Activated CD4-positive, CD25-positive, alpha-beta regulatory T cell (primary cell): ENCODE results near the gene PI16.

Experiments used
- DNase-seq, 4 experiments: peaks; one replicate each; lab custom pipeline; 2025; lab: John Stamatoyannopoulos, UW

Gene PI16

DNA sequence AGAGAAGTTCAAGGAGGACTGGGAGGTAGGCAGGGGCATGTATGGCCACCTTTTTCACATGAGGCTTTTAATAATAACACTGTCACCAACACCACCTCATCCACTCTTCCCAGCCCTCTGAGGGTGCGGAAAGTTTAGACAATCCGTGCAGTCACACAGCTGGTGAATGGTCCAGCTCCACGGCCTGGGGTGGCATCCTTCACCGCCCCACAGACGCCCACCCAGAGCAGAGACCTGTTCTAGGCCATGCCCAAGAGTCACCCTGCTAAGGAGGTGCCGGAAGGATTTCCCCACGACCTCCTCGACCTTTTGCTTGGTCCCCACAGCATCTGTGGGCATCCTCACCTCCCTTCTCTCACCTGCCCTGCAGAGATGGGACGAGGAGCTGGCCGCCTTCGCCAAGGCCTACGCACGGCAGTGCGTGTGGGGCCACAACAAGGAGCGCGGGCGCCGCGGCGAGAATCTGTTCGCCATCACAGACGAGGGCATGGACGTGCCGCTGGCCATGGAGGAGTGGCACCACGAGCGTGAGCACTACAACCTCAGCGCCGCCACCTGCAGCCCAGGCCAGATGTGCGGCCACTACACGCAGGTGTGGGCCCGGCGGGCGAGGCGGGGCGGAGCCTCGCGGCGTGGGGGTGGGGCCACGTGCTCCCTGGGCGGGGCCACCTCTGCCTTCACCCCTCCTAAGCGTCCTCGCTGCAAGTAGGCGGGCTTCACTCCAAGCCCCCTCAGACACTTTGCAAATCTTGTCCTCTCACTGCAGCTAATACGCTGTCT lies 4.4 kb downstream of the PI16 start:
- no peak for DNase-seq

DNA sequence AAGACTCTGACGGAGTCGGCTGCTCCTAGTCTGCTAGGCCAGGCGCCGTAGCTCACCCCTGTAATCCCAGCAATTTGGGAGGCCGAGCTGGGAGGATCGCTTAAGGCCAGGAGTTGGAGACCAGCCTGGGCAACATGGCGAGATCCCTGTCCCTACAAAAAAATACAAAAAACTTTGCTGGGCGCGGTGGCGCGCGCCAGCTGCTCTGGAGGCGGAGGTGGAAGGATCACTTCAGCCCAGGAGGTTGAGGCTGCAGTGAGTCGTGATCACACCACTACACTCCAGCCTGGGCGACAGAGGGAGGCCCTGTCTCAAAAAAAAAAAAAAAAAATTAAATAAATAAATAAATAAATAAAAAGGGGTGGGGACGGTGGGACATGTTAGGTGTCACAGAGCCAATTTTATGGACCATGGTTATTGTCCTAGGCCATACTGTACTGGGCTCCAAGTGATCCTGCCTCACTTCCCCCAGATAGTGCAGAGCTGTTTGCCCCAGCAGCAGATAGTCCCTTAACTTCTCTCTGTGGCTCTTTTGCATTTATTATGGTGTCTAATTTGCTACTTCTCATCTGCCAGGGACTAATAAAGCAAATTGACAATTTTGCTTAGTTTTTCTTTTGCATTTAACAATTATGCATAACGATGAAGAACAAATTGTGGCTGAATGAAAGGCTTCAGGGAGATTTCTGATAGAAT lies 5.2 kb downstream of the PI16 start:
- DNase-seq, result no peak

DNA sequence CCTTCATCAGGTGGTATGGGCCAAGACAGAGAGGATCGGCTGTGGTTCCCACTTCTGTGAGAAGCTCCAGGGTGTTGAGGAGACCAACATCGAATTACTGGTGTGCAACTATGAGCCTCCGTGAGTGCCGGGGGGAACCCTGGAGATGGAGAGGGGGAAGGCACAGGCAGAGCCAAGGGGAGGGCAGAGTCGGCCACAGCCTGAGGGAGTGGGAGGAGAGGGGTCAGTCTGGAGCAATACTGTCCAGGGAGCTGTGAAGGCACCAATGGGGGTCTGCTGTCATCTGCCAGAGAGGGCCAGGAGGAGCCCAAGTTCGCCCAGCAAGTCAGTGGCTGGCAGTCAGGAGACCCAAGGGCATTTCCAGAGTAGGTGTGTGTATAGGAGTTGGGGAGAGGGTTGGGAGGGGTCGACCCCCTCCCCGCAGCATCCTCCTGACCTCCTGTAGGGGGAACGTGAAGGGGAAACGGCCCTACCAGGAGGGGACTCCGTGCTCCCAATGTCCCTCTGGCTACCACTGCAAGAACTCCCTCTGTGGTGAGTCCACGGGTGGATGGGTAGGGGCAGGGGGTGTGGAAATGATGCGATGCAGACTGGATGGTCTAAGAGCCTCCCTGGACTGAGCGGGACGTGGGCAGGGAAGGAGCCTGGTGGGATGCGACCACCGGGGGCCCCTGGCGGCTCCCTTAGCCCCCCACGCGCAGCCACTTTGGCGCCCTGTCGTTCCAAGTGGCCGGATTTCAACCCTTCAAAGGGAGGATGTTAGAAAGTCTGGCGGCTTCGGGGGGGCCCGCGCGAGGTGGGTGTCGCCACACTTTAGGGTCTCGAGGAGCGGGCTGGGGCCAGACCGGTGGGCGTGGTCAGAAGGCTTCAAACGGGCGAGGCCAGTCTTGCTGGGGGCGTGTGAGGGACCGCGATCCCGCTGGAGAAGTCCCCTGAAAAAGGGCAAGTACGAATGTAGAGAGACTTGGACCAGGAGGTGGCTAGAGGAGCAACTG lies 7.2 kb downstream of the PI16 start:
- no peak for DNase-seq

DNA sequence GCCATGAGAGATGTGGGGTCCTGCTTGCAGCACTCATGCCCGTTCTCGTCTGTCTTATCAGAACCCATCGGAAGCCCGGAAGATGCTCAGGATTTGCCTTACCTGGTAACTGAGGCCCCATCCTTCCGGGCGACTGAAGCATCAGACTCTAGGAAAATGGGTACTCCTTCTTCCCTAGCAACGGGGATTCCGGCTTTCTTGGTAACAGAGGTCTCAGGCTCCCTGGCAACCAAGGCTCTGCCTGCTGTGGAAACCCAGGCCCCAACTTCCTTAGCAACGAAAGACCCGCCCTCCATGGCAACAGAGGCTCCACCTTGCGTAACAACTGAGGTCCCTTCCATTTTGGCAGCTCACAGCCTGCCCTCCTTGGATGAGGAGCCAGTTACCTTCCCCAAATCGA lies 8.3 kb downstream of the PI16 start:
- DNase-seq, result peak; percentile 38 to 59 (median 56)

DNA sequence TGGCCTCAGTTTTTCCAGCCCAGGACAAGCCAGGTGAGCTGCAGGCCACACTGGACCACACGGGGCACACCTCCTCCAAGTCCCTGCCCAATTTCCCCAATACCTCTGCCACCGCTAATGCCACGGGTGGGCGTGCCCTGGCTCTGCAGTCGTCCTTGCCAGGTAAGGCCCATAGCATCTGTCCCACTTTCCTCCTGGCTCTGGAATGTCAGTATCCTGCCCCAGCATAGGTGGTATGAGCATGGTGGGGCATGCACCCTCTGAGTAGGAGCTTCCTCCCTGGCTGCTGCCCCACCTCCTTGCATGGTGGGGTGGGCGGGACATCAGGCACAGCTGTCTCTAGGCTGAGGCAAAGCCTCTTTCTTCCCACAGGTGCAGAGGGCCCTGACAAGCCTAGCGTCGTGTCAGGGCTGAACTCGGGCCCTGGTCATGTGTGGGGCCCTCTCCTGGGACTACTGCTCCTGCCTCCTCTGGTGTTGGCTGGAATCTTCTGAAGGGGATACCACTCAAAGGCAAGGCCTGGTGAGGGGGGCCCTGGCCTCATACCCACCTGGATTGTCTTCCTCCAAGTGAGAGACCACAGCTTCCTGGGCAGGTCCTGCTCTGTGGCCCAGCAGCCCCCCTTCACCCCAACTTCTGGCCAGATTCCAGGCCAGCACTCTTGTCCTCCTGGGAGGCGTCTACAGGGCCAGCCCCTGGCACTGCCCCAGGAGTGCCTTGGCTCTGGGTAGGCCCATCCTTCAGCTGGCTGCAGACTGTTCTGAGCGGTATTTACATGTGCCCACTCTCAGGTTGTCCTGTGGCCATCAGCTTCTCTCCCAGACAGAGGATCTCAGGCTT lies 9.1 kb downstream of the PI16 start:
- DNase-seq, result no peak

DNA sequence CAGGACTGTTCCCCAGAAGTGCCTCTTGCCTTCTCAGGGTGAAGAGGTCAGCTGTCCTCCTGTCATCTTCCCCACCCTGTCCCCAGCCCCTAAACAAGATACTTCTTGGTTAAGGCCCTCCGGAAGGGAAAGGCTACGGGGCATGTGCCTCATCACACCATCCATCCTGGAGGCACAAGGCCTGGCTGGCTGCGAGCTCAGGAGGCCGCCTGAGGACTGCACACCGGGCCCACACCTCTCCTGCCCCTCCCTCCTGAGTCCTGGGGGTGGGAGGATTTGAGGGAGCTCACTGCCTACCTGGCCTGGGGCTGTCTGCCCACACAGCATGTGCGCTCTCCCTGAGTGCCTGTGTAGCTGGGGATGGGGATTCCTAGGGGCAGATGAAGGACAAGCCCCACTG lies 9.8 kb downstream of the PI16 start:
- no peak for DNase-seq

DNA sequence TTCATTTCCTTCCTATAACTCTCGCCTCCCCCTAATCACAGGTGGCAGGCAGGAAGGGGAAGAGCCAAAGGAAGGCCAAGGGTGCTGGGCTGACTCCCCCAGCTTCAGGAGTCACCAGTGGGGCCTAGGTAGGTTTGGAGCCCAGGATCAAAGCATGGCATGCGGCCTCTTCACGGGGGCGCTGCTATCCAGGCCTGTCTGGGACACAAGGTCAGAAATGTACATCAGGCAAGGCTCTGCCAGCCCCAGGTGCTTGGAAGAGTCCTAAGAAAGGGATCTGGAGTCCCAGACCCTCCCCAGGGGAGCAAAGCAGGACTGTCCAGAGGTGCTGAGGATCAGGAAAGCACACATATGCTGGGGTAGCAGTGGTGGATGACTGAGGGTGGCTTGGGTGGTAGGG lies 10.4 kb downstream of the PI16 start:
- DNase-seq, result no peak

DNA sequence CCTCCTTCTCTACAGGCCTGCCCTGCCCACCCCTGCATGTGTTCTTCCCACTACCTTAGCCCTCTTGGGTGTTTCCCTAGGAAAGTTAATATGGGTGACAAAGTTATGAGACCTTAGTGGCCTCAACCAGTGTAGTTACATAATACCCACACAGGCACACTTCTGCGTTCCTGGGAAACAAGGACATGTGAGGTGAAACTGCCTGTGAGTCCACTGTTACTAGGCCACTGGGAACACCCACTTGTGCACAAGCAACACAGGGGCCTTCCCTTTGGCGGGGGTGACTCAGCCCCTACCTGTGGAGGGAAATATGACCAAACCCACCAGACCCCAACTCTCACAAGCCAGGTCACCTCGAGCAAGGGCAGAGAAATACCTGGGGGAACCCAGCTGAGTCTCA lies 12.8 kb downstream of the PI16 start:
- DNase-seq, result no peak

DNA sequence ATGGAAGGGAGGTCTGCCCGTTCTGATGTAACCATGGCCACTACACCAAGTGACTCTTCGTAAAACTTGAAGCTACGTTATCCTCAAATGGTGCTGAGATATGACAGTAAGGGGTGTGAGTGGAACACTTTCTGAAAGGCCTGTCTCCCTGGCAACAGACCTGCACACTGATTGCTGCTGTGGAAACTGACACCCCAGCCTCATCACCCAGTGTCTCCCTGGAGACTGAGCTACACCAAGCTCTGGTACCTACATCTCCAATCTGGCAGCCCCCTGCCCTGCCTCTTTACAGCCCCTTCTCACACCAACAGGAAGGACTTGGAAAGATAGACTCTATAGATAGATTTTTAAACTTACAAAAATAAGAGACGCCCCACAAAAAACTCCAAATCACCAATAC lies 13.2 kb downstream of the PI16 start:
- no peak for DNase-seq

DNA sequence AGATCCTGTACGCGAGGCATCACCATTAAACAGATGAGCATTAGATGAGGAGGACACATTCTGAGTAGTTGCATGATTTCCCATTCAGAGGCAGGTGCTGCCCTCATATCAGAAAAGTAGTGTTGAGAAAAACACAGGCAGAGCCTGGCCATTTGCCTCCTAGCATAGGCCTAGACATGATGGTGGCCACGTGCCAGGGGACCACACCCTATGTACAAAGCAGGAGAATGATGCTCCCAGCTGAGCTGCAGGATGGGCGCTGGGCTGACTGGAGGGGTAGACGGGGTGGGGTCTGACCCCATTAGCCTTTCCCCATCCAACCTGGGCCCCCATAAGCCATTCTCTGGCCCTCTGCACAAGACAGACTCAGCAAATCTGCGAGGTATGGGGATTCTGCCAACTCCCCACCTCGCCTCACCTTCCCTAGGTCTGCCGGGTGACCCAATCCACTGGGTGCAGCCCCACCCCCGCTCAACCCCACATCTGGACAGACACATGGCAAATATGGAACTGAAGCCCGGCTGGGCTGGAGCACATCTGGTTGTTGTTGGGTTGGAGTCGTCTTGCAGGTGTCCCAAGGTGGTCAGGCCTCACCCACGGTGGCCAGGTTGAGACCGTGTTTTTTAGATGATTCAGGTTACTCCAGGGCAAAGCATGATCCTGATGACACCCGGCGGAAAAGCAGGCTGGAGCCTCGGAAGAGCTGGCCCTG lies 13.9 kb downstream of the PI16 start:
- no peak for DNase-seq

DNA sequence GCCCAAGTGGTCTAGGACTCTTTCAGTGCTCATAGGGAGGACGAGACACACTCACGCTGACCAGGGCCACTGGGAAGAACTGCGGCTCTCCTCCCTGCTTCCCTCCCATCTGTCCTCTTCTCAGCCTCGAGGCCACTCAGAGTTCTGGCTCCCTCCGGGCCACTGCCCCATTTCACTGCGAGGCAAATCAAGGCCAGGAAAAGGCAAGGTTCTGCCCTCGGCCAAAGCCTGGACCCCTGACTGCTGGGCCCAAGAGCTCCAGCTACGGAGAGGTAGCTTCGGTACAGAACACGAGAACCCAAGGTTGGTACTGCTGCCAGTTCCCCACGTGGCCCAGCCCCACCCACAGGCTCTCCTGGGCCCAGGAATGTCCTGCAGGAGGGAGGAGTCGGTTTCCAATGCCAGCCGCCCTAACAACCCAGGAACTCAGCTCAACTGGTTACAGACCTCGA lies 14.7 kb downstream of the PI16 start:
- no peak for DNase-seq

DNA sequence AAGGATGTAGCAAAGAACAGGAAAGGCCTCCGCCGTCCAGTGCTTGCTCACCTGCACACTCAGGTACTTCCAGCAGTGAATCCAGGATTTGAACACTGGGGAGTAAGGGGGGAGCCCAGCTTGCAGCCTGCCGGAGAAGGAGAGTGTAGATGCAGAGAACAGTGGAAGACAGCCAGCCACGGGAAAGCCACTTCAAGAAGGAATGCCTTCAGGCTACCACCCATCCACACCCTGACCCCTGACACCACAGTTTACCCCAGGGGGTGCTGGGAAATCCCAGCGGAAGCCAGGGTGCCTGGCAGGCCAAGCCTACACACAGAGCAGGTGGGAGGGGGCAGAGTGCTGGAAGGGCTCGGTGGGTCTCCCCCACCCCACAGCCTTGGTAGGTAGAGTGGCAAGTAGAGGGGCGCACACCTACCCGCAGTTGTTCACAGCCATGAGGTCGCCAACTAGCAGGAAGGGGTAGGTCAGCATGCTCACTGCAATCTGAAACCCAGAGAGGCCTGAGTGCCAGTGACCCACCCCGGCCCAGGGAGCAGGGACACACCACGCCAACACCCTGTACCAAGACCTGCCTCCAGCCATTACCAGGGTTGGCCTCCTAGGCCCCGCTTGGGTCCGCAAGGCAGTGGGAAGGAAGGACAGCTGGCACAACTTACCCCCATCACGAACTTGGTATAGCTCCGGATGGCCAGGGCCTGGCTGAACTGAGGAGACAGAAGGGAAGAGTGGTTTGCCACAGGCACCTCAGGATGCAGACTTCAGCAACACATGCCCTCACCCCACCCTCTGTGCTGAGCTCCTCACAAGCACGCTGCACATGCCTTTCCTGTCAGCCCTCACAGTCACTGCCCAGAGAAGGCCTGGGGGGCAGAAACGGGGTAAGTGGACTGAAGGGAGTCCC lies 15.7 kb downstream of the PI16 start:
- DNase-seq, result no peak

DNA sequence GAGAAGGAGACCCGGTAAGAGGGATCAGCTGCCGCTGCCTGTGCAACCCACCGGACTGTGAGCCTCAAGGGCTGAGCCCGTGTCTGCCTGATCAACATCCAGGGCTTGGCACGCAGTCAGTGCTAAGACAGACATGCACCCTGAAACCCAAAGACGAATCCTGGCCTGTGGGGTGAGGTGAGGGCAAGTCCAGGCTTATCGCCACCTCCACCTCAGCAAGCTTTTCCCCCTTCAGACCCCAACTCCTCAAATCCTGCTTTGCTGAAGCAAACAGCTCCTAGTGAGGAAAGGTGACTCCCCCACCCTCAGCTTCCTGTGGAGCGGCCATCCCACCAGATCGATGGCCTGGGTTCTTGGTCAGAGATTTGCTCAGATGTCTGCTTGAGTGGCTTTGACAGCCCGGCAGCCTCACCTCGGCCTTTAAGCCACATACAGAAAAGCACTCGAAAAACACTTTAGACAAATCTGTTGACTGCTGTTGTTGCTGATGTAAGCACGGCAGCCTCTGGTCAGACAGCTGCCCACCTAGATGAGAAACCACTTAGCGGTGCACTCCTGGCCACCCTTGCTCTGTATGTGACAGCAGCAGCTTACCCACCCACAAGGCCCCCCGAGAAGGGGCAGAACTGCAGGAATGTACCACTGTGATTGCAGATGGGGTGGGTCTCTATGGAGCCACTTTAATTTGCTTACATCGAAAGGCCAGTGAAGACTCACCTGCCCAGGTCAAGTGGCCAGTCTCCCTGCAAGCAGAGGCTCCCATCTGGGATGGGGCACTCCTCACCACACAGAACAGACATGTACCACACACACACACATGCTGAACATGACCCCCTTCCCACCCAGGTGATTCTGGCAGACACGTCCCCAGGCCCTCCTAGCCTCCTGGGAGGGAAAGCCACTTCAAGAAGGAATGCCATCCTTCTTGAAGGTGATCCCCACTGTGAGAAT lies 16.6 kb downstream of the PI16 start:
- DNase-seq, result no peak

DNA sequence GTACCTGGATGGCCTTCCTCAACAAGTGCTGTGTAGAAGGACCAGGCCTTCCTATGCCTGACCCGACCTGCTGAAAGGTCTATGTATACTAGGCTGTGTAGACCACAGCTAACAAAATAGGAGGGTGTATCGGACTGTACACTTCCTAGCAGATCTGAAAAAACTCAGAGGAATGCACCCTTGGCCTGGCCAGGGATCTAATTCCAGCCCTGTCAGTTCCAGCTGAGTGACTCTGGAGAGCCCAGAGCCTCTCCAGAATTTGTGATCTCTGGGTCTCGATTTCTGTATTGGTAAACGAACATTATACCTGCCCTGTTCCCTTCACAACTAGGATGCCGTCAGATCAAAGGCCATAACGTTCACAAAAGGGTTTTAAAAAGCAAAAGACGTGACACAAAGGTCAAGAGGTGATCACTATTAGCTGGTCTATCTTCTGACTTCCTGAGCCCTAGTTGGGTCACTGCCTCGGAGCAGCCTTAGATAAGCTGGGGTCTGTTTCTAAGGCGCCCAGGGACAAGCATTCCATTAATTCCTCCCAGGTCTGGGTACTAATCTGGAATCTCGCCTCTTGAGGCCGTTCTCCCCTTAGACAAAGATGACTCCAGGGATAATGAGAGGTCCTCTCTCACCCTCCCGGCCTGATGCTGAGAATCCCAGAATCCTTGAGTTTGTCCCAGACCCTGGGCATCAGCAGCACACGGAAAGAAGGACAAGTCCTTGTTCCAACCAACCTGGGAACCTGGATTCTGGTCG lies 17.6 kb downstream of the PI16 start:
- no peak for DNase-seq

DNA sequence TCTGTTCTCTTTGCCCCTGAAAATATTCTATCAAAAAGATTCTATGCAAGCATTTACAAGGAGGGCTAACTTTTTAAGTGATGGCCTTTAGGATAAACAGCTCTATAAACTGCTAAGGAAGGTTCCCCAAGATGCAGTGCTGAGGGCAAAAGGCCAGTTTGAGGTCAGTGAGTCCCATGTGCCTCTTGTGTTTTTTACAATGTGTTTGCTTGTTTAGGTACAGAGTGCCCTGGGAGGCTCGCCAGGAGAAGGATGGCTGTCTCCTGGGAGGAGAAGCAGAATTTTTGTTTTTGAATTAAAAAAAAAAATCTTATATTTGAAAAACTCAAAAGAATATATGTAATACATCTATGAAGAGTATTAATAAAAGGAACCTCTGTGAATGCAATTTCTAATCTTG lies 18.7 kb downstream of the PI16 start:
- DNase-seq, result no peak

DNA sequence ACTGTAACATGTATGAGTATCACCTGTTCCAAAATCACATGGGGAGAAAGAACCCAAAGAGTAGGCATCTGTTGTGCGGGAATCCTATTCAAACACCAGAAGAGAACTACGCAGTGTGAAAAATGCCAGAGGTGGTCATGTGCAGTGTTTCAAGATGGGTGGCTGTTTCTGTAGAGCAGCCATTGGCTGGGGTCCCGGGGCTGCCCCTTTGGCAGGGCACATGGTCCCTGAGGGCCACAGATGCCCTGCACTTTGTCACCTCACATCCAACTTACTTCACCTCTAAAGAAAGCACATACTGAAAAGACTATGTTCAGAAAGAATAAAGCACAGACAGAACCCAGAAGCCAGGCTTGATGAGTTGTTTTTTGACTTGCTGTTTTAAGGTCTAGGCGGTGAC lies 19.1 kb downstream of the PI16 start:
- DNase-seq, result no peak

DNA sequence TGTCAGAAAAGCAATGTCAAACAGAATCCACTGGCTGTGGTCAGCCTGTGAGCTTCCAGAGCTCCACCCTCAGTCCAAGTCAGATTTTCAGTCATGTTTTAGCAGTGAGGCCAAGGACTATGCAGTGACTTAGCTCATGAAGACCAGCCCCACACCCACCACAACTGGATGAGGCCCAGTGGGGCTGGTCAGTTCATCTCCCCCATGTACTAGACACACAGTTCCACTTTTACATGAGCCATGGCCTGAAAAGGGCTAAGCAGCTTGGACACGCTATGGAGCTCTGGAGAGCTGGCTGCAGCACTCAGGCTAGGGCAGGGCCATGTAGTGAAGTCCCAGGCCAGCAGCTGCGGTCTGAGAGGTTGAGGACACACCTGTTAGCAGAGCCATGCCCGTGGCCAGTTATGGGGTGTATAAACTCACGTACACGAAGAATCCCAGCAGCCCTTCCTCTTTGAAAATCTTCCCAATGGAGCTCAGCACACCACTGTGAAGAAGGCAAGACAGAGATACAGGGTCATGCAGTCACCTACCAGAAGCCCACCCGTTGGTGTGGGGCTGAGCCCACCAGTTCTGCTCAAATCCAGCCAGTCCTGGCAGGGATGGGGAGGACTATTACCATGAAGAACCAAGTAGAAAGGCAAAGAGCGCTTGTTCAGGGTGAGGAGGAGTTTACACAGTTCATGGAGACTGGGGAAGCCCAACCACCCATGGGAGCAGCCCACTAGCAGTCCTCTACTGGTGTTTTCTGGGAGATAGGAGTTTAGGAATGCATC lies 20.9 kb downstream of the PI16 start:
- no peak for DNase-seq
